RPMI8226 (cell line): ENCODE results near the gene PTPA.

ENCODE experiments used
- DNase-seq: peaks from one replicate; pipeline ENCODE4 v3.0.0-alpha.2; 2015

PTPA gene

DNA sequence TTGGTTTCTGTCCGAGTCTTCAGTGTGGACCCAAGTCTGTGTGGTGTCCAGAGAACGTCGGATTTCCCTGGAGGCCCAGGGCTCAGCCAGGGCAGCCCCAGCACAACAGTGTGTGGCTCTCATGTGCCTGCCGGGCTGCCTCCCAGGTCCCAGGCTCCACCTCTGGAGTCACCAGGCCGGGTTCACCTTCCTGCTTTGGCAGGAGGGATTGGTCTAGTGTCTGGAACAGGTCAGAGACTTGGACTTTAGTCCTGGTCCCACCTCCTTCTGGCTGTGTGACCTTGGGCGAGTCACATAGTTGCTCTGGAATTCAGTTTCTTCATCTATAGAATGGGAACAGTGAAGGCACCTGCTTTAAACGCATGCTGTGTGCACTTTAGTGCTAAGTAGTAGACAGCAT lies 27.1 kb upstream of the PTPA start:
- DNase-seq = no peak

DNA sequence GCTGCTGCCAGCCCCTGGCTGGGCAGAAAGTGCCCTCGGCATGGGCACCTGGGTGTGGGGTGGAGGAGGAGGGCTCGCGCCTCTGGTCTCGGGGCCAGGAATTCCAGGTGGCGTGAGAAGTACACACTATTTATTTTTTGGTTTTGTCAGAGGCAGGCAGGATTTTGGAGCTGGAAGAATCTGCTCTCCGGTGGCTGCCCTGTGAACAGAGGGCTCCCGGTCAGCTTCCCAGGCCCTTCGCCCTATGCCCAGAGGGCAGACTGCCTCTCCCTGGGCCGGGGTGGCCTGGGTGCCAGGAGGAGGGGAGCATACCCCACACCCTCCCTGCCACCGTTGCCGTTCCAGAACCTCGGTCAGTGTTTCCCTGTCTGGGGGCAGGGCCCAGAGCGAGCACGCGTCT lies 22.0 kb upstream of the PTPA start:
- no peak for DNase-seq

DNA sequence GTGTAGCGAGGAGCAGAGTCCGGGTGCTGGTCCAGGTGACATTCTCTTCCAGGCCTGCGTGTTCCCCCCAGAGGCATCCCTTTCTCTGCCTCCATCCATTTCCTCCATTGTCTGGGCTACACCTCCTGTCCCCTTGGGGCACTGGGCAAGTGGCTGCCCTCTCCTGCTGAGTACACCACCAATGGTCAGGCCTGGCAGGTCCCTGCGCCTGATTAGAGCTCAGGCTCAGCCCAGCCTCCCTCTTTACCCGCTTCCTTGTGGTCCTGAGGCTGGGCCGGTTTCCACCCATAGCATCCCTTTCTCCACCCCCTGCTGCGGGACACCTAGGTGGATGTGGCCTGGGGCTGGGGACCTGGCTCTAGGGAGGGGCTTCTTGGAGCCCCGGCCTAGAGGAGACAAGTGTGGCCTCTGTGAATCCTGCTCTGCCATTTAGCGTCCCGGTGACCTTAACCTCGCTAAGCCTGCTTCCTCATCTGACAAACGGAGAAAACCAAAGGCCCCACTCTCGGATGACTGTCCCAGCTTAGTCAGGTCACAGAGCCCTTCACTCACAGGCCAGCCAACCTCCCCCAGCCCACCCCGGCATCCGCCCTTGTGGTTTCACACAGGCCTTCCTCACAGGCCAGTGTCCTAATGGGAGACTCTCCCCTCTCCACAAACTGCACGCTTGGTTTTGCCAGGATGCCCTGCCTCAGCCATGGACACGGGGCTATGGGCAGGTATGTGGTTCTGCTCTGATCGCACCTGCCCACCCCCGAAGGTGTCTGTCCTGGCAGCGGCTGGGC lies 17.4 kb upstream of the PTPA start:
- DNase-seq = no peak

DNA sequence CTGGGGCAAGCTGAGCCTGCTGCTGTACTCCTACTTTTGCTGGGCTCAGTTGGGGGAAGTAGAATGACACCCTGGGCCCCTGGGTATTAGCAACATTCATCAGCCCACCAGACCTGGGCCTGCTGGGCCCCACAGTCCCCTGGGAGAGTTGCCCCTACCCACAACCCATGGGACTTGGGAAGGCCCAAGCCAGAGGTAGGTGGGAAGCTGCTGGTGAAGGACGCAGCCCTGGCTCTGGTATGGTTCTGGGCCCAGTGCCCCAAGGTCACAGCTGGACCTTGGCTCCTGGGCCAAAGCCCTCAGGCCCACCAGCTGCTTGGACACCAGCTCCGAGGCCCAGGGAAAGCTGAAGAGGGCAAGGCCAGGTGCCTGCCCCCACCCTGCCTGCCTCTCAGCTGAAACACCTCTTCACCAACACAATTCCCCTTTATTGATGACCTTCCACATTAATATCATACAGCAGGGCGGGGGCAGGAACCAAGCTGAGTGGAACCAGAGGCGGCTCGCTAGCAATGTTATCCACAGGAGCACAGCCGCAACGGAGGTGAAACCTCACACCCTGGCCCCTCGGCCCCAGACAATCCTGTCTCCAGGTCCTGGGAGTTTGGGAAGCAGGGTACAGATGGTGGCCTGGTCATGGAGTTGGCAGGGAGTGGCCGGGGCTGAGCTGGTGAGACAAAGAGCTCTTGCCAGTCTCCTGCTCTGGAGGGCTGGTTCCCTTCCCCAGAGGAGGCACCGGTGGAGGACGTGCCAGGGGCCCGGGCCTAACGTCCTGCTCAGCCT lies 16.6 kb upstream of the PTPA start:
- DNase-seq = no peak

DNA sequence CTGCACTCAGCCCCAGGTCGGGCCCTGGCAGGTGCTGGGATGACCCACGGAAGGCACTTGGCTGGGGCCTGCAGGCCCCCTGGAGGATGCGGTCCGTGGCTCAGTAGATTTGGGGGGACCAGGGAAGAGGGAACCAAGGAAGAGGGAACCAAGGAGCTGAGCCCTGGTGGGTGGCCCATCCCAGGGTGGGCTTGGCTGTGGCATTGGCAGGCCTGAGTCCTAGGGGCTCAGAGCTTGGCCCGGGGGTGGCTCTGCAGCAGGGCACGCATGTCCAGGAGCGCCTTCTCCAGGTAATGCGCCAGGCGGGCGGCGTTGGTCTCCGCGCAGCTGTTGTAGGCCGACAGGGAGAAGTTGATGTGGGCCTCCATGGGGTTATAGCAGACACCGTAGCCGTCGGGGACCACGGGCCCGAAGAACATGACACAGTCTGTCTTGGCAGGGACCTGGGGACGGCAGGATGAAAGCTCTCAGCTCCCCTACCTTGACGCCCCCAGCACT lies 16.0 kb upstream of the PTPA start:
- DNase-seq = no peak

GRCh38 chr9:129095908-129096307 lies 15.3 kb upstream of the PTPA start:
- no peak for DNase-seq

DNA sequence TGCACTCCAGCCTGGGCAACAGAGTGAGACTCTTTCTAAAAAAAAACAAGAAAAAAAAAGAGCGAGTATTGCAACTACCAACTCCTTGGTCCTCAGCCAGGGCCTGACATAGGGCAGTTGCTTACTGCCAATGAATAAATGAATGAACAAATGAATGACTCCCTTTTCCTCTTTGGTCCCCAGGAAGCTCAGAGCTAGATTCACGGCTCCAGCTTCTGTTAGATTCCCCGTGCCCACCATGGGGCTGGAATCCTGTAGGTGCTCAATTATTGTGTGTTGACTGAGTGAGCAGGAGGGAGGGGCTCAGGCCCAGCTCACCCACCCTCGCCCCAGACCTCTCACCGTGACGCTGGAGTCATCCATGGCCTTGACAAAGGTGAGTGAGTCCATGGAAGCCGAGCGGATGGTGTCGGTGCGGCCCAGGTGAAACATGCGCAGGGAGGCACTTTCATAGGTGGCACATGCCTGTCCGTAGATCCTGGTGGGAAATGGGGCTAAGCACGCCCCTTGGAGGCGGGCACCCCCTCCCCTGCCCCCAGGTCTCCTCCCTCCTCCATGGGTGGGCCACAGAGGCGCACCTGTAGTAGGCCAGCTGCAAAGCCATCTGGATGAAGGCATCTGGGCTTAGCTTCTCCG lies 13.4 kb upstream of the PTPA start:
- DNase-seq = no peak

GRCh38 chr9:129098328-129098727 lies 12.9 kb upstream of the PTPA start:
- DNase-seq = no peak

GRCh38 chr9:129100383-129101169 lies 10.6 kb upstream of the PTPA start:
- DNase-seq = peak; percentile 22

GRCh38 chr9:129101279-129101678 lies 9.9 kb upstream of the PTPA start:
- DNase-seq = no peak

DNA sequence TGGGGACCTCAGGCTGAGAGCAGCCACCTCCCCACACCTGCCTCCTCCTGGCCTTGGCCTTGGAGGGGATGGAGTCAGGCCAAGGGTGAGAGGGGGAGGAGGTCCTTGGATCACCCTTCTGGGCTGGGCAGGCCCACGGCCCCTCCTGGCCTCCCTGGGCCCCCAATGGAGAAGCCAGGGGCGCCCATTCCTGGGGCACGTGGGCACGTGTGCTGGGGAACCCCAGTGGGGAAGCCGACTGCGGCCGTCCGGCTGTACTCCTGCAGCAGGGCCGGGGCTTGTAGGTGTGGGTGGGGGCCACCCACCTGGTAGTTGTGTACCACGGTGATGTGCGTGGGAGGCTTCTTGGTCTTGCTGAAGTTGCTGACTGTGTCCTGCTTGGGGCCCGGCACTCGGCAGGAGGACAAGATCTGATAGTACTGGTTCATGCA lies 9.1 kb upstream of the PTPA start:
- no peak for DNase-seq

DNA sequence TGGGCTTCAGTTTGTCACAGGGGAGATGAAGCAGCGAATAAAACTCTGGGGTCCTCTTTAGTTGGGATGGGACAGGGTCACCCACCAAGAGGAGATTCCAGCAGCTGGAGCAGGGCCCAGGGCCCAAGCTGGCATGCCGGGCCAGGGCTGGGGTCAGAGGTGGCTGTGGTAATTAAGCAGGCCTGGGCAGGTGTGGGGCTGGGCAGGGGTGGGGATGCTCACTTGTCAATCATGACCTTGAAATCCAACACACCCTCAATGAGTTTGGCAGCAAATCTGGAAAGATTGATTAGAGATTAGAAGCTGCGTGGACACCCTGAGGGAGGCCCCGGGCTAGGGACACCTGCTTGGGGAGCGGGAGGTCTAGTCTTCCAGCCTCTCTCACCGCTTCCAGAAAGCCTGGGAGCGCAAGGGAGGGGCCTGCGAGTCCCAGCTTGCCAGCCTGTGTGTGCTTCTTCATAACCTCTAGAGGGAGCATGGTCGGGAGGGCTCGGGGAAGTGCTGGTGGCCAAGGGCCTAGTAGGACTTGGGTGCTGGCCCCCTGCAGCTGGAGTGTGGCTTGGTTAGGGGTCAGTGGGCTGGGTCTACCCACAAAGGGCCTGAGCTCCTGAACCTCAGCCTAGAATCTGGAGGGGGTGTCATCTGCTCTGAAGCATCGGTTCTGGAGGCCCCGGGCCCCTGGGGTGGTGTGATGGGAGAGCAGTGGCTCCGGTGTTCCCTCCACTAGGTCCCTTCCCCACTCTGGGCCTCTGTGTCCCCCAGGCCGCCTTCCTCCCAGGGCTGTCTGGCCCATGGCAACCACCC lies 8.2 kb upstream of the PTPA start:
- DNase-seq = peak; percentile 61

DNA sequence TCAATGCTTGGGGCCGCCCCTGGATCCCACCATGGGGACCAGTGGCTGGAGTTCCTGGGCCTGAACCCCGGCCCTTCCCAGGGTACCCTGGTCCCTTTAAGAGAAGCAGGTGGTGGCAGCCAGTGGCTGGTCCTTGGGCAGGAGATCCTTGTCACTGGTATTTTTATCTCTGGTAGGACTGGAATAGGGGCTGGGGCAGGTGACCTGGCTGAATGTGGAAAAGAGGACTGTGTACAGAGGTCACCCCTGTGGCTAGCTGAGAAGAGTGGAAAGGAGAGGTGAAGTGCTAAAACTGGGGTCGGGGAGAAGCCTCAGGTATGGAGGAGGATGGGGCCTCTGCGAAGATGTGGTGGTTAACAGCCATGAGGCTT lies 7.6 kb upstream of the PTPA start:
- DNase-seq = no peak

- DNase-seq = no peak
Measured at GRCh38 chr9:129104051-129104450, 7.2 kb upstream of the PTPA start.

DNA sequence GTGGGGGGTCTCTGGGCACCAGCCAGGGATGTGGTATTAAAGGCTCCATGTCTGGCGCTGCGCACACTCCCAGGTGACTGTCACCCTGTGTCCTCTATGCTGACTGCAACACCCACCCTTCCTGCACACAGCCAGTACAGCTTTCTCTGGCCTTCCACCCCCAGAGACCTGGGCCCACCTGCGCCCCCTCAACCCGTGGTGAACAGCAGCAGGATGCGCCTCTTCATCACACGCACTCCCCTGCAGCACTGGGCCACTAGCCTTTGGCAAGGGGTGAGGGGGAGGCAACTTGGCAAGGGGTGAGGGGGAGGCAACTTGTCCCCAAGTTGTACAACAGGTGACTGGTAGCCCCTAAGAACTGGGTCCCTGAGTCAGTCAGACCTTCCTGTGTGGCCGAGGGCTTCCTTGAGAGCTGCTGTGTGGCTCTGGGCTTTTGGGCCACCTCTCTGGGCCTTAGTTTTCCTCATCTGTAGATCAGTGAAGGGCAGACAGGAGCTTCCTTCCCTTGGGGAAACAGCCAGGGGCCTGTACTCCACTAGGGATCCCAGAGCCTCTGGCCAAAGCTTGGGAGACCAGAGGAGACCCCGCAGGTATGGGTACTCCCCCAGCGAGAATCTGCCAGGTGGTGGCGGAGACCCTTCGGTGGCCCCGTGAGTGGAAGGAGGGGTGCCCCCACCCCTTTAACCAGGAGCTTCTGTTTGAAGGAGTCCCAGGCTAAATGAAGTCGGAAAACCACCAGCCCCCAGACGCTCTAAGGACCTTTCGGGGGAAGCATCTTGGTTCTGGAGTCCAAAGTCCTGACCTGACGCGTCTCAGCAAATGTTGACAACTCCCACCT lies 5.1 kb upstream of the PTPA start:
- no peak for DNase-seq

GRCh38 chr9:129107651-129108050 lies 3.6 kb upstream of the PTPA start:
- DNase-seq = no peak

DNA sequence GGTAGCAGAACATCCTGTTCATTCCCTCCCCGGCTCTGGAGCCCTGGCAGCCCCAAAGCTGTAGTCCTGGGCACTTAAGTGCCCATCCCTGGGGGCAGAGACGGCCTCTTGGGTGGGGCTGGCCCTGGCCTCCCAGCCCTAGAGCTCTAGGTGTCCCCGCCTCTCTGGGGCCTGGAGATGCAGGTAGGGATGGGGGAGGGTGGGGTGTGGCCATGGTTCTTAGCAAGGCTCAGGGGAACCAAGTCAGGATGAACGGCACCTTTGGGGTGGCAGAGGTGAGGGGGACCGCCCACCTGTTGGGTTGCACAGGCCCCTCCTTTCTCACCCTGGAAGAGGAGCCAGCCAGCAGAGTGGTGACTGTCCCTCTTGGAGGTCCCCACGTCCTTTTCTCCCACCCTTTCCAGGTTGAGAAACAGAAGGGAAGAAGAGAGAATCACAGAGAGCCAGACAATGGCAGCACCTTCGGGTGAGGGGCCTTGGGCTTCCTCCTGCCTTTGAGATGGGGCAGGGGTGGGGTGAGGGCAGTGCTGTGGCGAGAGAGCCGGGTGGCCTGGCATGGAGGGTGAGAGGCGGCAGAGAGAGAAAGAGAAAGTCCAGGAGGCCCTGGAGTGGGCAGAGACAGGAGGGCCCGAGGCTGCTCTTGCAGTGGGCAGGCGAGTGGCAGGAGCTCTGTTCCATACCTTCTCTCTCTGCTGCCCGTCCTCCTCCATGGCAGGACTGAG lies 3.0 kb upstream of the PTPA start:
- no peak for DNase-seq

DNA sequence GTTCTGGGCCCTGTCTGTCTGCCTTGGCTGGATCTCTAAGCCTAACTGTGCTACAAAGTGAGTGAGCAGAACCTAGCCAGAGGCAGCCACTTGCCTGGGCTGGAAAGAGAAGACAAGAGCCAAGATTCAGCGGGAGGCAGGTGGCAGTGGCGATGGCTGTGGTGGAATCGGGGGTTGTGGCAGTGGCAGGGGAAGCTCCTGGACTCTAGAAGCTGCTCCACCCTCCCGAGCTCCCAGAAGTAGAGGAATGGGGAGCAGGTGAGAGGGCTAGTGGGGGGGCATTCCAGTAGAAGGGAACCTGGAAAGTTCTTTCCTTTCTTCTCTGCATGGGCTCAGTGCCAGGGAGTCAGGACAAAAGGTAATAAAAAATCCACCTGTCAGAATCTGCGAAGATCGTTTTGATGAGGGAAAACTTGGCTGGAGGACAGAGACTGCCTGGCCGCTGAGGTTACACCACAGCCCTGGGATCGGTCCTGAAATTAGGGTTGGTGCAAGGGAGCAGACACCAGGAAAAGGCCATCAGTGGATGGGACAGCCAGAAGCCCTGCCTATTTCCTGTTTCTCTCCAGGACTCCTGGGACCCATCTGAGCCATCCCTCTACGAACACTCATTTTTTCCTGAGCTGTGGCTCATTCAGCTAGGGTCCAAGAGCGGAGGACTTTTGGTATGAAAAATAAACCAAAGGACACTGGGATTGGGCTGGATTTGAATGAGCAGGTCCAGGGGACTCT lies 2.2 kb upstream of the PTPA start:
- no peak for DNase-seq

- peak; percentile 32 for DNase-seq
Measured at GRCh38 chr9:129109537-129109903, 1.7 kb upstream of the PTPA start.
